ENCODE results near the gene NACC1.

Gene NACC1

DNA sequence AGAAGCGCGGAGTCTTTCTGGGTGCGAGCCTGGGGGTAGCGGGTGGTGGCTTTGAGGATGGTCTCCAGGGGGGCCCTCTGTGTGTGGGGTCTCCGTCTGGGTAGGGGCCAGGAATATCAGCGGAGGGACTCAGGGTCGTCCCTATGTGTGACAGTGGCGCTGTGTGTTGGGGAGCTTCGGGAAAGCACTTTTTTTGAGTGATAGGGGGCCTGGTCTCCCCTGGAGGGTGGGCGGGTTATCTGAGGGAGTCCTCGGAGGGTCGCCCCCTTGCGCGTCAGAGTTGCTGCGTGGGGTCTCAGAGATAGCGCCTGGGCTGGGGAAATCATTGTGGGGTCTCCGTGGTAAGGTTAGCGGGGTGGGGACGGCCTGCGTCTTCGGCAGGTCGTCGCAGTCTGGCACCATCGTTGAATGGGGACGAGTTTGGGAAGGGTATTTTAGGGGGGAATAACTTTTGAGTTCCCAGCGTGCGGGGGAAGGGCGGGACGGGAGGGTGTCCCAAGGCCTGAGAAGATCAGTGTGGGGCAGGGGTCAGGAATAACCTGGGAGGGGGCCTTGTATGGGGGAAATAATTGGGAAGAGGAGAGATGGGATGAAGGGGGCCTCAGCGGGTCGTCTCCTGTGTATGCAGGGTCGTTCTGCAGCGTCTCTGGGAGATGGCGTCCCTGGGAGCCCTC is 33.0 kb downstream of the NACC1 start:
- H3K27me3 ChIP-seq (ENCODE audit: insufficient read depth, poor library complexity, severe bottlenecking), result no peaks in the 10 kb centered on the region
- H3K27ac ChIP-seq (replicated peaks), result peak overlapping the region; percentile 89
- DNase-seq (ENCODE audit: low read depth in 1 of 2, low spot score in 1 of 2), result no peak
- H3K4me3 ChIP-seq (replicated peaks; ENCODE audit: insufficient read depth, low read length), result peak overlapping the region; percentile 71
- TF ChIP-seq GABPA (IDR thresholded peaks at IDR 0.05; ENCODE audit: low read depth), result no peak
- TF ChIP-seq POLR2AphosphoS5 (IDR thresholded peaks at IDR 0.05; ENCODE audit: low read depth), result no peak; the same call in 1 of the 2 replicates
- TF ChIP-seq, protein P1, sequence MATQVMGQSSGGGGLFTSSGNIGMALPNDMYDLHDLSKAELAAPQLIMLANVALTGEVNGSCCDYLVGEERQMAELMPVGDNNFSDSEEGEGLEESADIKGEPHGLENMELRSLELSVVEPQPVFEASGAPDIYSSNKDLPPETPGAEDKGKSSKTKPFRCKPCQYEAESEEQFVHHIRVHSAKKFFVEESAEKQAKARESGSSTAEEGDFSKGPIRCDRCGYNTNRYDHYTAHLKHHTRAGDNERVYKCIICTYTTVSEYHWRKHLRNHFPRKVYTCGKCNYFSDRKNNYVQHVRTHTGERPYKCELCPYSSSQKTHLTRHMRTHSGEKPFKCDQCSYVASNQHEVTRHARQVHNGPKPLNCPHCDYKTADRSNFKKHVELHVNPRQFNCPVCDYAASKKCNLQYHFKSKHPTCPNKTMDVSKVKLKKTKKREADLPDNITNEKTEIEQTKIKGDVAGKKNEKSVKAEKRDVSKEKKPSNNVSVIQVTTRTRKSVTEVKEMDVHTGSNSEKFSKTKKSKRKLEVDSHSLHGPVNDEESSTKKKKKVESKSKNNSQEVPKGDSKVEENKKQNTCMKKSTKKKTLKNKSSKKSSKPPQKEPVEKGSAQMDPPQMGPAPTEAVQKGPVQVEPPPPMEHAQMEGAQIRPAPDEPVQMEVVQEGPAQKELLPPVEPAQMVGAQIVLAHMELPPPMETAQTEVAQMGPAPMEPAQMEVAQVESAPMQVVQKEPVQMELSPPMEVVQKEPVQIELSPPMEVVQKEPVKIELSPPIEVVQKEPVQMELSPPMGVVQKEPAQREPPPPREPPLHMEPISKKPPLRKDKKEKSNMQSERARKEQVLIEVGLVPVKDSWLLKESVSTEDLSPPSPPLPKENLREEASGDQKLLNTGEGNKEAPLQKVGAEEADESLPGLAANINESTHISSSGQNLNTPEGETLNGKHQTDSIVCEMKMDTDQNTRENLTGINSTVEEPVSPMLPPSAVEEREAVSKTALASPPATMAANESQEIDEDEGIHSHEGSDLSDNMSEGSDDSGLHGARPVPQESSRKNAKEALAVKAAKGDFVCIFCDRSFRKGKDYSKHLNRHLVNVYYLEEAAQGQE (IDR thresholded peaks at IDR 0.05; ENCODE audit: insufficient replicate concordance, low read depth), result no peak
- TF ChIP-seq, protein P2, sequence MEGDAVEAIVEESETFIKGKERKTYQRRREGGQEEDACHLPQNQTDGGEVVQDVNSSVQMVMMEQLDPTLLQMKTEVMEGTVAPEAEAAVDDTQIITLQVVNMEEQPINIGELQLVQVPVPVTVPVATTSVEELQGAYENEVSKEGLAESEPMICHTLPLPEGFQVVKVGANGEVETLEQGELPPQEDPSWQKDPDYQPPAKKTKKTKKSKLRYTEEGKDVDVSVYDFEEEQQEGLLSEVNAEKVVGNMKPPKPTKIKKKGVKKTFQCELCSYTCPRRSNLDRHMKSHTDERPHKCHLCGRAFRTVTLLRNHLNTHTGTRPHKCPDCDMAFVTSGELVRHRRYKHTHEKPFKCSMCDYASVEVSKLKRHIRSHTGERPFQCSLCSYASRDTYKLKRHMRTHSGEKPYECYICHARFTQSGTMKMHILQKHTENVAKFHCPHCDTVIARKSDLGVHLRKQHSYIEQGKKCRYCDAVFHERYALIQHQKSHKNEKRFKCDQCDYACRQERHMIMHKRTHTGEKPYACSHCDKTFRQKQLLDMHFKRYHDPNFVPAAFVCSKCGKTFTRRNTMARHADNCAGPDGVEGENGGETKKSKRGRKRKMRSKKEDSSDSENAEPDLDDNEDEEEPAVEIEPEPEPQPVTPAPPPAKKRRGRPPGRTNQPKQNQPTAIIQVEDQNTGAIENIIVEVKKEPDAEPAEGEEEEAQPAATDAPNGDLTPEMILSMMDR (IDR thresholded peaks at IDR 0.05; ENCODE audit: insufficient read depth, low read length), result no peak
- no peak for TF ChIP-seq SPI1 (IDR thresholded peaks at IDR 0.05; ENCODE audit: borderline replicate concordance, low read depth)

DNA sequence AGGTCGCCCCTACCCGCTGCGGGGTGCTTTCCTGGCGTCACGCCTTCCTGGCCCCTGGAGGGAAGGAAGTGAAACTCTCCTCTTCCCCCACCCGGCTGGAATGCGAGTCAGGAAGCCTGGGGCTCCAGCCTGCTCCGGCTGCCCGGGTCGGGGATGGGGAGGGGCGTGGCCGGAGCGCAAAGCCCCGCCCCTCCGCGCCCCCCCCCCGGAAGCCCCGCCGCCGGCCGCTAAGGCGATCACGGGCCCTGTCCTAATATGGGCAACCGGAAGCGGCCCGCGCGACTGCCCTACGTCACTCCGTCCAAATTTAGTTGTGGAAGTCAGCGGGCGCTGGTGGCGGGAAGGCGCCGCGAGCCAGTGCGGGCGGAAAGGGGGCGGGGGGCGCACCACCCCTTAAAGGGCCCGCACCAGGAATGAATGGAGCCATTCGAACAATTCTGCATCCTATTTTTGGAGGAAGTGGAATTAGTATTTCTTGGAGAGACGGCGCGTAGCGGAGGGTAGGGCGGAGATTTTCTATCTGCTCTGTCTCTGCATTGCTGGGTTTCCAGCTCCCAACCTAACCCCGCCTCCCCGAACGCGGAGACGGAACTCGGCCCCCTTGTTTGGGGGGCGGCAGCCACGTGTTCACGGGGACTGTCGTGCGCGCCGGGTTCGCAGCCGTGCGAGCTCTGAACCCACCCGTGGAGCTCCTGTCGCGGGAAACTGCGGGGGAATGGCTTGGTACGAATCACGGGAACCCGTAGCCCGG is 33.7 kb downstream of the NACC1 start:
- DNase-seq (ENCODE audit: low read depth in 1 of 2, low spot score in 1 of 2), result peak; percentile 96 to 97
- peak; percentile 71; the same call in 1 of the 2 replicates for TF ChIP-seq SPI1 (IDR thresholded peaks at IDR 0.05; ENCODE audit: borderline replicate concordance, low read depth)
- TF ChIP-seq, protein P1 (IDR thresholded peaks at IDR 0.05; ENCODE audit: insufficient replicate concordance, low read depth), result peak; percentile 11
- peak; percentile 62 for TF ChIP-seq POLR2AphosphoS5 (IDR thresholded peaks at IDR 0.05; ENCODE audit: low read depth)
- TF ChIP-seq, protein P2 (IDR thresholded peaks at IDR 0.05; ENCODE audit: insufficient read depth, low read length), result no peak
- 0 out of 2 replicates have a peak, but pooled peaks have one; percentile 10 for TF ChIP-seq GABPA (IDR thresholded peaks at IDR 0.05; ENCODE audit: low read depth)
- Histone ChIP-seq H3K4me3 (replicated peaks; ENCODE audit: insufficient read depth, low read length) (peak overlapping the region; percentile 71), H3K27me3 (ENCODE audit: insufficient read depth, poor library complexity, severe bottlenecking) (no peaks in the 10 kb centered on the region), H3K27ac (replicated peaks) (peak overlapping the region; percentile 97)

DNA sequence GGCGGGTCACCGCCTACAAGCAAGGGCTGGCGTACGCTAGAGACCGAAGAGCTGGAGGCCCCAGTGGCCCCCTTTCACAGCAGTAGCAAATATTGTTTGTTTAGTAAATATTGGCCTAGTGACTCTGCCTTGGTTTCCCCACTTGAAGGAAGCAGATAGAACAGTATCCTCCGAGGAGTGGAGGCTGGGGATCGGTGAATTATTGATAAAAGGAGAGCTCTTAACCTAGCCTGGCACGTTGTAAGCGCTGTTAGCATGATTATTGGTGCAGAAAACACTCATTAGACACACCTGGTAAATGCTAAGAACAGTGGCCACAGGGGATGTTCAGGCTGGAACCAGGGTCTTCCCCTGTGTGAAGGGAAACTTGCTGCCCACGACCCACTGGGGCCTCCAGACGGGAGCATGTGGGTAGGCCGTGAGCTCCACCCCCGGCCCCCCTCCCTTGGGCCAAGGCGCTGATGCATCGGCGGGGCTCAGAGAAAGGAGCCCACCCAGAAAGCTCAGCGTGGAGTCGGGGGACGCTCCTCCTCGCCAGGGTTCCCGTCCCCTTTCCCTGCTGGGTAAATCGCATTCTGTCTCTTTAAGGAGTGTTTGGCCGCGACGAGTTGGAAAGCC is 34.4 kb downstream of the NACC1 start:
- H3K4me3 ChIP-seq (replicated peaks; ENCODE audit: insufficient read depth, low read length), result peak overlapping the region; percentile 68
- TF ChIP-seq, protein P1 (IDR thresholded peaks at IDR 0.05; ENCODE audit: insufficient replicate concordance, low read depth), result peak; percentile 0
- TF ChIP-seq, protein P2 (IDR thresholded peaks at IDR 0.05; ENCODE audit: insufficient read depth, low read length), result no peak
- no peaks in the 10 kb centered on the region for H3K27me3 ChIP-seq (ENCODE audit: insufficient read depth, poor library complexity, severe bottlenecking)
- H3K27ac ChIP-seq (replicated peaks), result peak overlapping the region; percentile 97
- DNase-seq (ENCODE audit: low read depth in 1 of 2, low spot score in 1 of 2), result no peak
